ENCODE data around the gene LRRC47.
A peak's percentile ranks its signal among the peaks of the same experiment; 100 is the strongest.

Gene LRRC47

DNA sequence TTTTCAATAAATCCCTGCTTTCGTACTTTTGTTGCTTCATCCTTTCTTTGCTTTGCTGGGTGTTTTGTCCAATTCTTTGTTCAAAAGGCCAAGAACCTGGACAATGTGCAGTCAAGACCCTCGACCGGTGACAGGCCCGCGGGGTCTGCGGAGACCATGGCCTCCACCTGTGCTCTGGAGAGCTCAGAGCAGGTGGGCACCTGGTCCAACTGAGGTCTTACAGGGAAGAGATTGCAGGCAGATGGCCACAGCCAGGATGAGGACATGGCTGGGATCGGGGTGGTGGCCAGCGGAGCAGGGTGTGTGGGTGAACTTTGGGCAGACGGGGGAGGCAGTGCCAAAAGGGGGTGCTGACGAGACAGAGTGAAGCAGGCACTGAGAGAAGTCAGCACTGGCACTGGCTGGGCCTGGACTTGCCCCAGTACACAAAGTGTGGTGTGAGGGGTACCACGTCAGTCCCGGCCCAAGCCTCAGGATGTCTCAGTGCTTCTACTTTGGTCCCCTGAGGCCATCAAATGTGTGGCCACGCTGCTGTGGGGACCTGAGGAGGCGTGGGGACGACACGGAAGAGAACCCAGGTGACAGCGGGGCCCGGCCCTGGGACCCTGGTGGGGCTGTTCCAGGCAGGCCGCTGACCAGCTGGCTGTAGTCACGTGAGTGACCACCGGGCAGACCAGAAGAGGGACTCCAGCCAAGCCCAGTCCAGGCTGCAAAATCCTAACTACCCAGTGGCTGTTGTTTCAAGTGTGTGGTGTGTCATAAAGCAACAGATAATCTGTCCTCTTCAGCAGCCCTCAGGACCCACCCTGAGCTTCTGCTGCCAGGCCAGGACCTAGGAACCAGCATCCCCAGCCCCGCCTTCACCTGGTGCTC is 54.5 kb downstream of the LRRC47 start:
- intact Hi-C loops (cut with DNase I) = no loop called here
- DNase-seq = peak in 1 of 42 donors; percentile 43

DNA sequence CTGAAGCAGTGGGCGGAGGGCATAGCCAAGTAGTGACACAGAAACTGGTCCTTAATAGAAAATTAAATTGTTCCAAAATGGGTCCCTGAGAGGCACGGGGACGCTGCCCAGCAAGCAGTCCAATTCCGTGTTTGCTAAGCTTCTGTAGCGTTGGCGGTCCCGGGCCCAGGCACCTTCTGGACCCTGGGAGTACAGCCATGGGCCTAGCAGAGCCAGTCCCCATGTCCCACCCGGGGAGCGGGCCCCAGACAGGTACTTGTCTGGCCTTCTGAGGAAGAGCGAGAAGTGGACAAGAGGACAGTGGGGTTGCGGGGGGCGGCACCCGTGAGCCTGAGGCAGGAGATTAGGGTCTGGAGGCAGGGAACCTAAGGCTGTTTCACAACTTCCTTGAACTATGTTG is 55.5 kb downstream of the LRRC47 start:
- intact Hi-C loops (cut with DNase I) = no loop called here
- peak in 1 of 42 donors; percentile 41 for DNase-seq

DNA sequence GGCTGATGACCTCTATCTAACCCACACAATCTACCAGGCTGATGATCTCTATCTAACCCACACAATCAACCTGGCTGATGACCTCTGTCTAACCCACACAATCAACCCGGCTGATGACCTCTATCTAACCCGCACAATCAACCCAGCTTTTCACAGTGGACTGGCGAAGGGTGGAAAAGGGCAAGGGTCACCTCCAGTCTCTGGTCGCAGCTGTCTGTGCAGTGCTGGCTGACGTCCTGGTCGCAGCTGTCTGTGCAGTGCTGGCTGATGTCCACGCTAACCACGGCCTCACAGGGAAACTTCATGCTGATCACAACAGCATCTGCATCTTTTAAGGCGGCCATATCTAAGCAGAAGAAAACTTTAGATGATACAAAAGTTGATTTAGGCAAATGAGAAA is 56.3 kb downstream of the LRRC47 start:
- intact Hi-C loops (cut with DNase I) = no loop called here
- DNase-seq = peak in 10 of 42 donors; percentile 37 to 68 (median 51)

DNA sequence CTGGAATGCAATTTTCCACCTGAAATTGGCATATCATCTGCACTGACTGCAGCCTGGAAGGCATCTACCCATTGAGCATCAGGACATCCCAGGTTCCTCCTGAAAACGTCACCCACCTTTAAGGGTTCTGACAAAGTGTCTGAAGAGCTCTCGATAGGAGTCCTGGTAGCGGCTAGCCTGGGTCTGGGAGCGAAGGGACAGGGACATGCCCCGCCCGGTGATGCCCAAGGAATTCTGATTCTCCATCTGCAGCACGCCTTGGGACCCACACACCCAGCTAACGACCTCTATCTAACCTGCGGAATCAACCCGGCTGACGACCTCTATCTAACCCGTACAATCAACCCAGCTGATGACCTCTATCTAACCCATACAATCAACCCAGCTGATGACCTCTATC is 57.4 kb downstream of the LRRC47 start:
- DNase-seq = no peak
- intact Hi-C loops (cut with DNase I) = no loop called here

DNA sequence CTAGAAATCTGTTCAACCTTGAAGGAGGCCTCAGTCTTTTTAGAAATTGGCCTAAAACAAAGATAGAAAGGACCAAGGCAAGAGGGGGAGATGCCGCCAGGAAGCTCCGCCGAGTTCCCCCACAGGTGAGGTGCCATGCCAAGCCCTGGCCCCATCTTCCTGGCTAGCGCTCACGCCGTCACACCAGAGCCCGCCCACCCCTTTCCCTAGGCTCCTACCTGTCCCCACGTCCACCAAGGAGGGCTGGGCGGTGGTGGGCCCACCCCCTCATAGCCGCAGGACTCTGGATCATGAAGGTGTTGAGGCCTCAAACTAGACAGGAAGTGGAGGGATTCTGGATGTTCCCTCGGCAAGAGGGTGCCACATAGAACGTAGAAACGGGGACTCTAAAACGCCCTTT is 59.6 kb downstream of the LRRC47 start:
- no peak for DNase-seq
- intact Hi-C loops (cut with DNase I) = no loop called here

DNA sequence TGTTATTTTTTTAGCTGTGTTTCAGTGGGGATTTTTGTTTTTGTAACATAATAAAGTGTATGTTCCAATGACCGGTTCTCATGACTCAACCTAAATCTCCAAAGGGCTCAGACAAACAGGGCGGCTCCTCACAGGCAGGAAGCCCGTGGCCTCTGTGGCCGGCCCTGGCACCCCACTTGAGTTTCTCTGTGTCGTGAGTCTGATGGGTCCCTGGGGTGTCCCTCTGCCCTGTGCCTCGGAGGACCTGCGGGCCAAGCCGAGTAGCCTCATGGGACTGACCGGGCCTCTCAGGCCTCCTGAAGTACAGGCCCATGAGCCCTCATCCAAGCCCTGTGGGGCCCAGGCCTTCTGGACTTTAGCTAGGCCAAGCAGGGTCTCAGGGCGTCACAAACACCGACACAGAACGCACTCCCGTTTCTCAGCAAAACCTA is 60.2 kb downstream of the LRRC47 start:
- intact Hi-C loops (cut with DNase I) = no loop called here

DNA sequence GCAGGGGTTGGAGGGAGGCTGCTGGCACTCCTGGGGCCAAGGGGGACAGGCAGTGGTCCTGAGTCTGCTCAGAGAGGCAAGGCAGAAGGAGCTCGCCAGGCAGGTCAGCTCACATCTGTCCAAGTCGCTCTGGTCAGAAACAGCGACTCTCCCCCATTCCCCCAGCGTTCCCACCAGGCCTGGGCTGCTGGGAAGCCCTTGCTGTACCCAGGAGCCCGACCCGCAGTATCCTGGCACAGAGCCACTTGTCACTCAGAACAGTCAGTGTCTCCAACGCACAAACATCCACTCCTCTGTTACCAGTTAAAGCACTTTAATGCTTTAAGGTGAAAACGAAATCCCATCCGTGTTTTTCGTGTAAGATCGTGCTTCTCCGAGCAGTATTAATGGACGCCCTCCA is 60.6 kb downstream of the LRRC47 start:
- intact Hi-C loops (cut with DNase I) = no loop called here
- no peak for DNase-seq

More for the DNA sequence above, 60.2 kb downstream of the LRRC47 start:
- DNase-seq = no peak

DNA sequence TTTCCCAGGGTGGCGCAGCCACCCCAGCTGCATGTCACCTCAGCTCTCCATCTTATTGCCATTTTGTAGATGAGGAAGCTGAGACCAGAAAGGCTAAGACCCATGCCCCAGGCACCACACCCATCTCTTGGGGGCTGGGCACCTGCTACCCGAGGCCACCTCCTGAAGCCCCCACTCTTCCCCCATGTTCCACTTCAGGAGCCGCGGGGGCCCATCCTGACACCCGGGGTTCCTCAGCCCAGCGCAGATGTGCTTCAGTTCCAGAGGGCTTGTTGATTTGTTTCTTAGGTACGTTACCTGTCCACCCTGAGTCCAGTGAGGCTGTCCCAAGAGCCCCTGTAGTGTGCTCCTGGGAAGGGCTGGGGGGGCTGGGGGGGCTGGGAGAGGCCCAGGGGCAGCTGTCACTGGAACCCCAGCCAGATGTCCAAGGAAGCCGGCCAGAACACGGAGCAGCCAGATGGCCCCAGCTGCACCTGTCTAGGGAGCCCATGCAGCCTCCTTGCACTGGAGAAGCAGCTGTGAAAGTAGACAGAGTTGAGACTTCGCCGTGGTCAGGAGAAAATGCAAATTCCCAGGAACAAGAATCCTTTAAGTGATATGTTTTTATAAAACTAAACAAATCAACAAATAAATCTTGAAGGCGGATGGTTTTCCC is 61.1 kb downstream of the LRRC47 start:
- DNase-seq = peak in 1 of 42 donors; percentile 14
- intact Hi-C loops (cut with DNase I) = no loop called here

DNA sequence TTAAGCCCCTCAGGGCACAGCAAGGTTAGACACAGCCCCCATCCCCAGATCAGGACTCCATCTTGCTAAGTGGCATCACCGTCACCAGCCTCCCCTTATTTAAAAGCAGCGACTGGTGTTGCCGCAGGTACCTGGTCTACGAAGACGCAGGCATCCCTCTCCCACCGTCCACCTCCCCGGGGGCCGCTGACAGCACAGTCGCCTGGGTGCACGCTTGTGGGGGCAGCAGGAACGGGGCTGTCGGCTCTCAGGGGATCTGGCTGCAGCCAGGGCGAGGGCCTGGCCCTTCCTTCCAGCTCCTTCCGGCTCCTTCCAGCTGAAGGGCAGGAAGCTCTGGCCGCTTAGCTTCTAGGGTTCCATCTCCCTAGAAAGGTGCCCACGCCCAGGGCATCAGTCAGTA is 61.7 kb downstream of the LRRC47 start:
- DNase-seq = no peak
- intact Hi-C loops (cut with DNase I) = no loop called here

DNA sequence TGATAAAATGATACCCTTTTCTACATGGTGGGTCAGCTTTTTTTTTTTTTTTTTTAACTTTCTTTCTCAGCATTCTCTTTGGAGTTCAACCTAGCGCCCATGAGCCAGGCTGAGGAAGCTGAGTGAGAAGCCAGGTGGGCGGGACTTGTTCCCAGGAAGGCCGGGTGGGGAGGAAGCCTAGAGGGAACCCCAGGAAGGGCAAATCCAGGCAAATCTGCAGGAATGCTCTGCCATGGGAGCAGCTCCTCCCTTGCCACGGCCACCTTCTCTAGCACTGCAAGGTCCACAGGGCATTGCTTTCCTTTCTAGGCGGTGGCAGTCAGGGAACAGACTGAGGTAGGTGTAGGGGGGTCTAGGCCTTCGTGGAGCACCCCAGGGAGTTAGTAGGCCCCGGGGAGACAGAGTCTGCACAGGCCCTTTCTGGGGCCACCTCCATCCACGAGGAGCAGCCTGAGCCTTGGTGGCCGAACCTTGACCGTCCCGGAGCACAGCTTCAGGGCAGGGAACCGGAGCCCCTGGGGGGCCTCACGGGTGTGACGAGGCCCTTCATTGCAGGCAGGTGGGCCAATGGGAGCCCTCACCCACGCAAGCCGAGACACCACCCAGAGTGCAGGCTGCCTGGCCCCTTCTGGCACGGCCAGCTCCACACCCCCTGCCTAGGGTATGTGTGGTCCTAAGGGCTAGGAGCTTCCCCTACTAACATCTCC is 62.3 kb downstream of the LRRC47 start:
- peak in 2 of 42 donors; percentile 26 to 36 for DNase-seq
- intact Hi-C loops (cut with DNase I) = no loop called here

DNA sequence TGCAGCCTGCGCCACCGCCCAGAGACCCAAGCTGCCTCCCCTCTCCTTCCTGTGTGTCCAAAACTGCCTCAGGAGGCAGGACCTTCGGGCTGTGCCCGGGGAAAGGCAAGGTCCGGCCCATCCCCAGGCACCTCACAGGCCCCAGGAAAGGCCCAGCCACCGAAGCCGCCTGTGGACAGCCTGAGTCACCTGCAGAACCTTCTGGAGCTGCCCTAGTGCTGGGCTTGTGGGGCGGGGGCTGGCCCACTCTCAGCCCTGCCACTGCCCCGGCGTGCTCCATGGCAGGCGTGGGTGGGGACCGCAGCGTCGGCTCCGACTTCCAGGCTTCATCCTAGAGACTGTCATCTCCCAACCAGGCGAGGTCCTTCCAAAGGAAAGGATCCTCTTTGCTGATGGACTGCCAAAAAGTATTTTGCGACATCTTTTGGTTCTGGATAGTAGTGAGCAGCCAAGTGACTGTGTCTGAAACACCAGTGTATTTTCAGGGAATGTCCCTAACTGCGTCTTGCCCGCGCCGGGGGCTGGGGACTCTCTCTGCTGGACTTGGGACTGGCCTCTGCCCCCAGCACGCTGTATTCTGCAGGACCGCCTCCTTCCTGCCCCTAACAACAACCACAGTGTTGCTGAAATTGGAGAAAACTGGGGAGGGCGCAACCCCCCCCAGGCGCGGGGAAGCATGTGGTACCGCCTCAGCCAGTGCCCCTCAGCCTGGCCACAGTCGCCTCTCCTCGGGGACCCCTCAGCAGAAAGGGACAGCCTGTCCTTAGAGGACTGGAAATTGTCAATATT is 63.0 kb downstream of the LRRC47 start:
- DNase-seq = peak in 1 of 42 donors; percentile 15
- intact Hi-C loops (cut with DNase I) = no loop called here

DNA sequence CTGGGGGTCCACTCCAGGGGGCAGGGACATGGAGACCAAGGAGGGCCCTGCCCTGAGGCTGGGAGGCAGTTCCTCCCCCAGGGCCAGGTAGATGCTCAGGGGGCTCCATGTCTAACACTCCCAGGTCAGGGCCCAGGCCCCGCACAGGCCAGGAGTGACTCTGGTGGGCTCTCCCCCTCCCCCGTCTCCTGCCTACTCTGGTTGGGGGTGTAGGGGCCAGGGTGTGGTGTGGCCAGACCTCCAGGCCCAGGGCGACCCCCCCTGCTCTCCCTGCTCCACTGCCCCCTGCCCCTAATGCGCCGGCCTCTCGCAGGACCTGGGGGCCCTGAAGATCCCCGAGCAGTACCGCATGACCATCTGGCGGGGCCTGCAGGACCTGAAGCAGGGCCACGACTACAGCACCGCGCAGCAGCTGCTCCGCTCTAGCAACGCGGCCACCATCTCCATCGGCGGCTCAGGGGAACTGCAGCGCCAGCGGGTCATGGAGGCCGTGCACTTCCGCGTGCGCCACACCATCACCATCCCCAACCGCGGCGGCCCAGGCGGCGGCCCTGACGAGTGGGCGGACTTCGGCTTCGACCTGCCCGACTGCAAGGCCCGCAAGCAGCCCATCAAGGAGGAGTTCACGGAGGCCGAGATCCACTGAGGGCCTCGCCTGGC is 63.7 kb downstream of the LRRC47 start:
- intact Hi-C loops (cut with DNase I) = no loop called here
- peak in 1 of 42 donors; percentile 15 for DNase-seq

DNA sequence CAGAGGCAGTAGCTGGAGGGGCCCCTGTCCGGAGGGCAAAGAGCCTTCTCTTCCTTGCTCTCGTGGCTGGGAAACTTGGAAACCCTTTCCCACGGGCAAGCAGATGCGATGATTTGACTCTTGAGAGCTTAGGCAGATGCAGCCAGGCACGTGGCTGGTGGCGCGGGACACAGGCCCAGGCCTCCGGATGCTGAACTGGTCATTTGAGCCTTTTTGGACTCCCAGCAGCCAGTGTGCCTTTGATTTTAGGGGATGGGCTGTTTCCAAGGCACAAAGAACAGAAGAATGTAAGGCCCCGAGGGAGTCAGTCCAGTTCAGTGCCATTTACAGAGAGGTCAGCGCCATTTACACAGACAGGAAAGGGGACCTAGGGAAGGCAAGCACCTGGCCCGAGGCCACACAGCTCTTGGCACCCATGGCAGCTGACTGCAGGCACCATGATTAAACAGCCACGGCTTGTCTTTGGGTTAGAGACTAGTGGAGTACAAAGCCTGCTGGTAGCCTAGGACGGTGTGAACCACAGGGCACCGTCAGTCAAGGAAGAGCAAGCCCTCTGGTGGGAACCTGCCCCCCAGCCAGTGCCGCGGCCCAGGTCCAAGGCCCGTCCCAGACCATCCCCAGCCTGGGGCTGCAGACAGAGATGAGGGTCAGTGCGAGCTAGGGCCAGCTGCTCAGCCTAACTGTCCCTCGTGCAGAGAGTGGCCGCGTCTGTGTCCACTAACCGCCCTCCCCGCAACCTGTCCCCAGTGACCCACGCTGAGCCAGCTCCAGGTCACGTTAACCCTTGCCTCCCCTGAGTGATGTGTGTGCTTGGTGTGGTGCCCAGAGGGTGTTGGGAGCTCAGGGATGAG is 64.5 kb downstream of the LRRC47 start:
- intact Hi-C loops (cut with DNase I) = no loop called here
- peak in 35 of 42 donors; percentile 29 to 80 (median 53) for DNase-seq

DNA sequence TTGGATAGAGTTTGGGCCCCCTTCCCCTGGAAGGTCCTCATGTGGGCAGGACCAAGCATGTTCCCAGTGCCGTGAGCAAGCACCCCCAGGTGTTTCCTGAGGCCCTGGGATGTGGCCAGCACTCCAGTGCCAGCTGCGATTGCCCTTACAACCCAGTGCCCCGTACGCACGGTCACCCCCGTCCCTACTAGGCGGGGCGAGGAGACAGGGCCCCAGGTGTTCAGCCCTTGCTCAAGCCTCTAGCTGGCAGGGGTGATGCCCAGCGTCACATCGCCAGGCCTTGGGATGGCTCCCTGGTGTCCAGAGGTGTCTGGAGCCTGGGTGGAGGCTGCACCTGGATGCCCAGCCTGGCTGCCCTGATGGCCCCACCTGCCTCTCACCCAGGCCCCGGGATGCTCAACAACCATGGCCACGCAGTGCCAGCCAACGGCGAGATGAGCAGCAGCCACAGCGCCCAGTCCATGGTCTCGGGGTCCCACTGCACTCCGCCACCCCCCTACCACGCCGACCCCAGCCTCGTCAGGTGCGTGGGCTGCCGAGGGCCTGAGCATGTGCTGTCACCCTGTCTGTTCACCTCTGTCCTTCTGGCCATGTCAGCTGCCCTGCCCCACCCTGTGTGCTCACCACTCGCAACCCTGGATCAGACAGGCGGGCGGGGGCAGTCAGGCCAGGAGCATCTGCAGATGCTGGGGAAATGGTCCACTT is 65.6 kb downstream of the LRRC47 start:
- DNase-seq = no peak
- intact Hi-C loops (cut with DNase I) = no loop called here

DNA sequence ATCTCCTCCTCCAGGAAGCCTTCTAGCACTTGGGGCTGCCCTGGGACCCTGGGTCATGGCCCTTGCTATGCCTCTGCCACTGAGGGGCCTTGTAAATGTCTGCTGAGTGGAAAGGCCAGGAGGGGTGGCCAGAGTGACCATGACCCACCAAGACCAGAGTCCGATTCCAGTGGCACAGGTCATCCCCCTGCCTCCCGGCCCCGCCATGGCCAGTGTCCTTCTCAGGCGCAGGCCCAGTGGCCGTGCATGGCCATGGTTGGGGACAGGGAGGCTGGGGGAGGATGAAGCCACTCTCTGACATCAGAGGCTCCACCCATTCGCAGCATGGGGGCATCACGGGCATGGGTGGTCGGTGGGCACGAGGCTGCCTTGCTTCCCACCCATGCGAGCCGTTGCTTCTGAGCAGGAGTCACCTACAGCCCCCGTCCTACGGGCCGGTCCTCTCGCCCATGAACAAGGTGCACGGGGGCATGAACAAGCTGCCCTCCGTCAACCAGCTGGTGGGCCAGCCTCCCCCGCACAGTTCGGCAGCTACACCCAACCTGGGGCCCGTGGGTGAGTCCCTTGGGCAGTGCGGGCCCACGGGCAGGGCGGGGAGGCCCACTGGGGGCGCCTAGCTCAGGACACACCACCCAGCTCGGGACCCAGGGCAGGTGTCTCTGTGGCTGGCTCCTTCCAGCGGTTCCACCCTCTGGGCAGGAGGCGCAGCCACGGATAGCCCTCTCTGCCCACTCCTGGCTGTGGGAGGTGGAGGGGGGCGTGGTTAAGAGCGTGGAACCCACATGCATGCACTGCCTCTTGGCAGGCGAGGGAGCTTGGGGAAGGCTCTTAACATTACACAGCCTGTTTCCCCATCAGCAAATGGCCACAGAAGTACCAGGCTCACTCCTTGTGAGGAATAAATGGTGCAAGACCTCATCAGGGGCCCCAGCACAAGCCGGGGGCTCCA is 66.4 kb downstream of the LRRC47 start:
- DNase-seq = no peak
- intact Hi-C loops (cut with DNase I) = loop anchor here (10.0 kb wide), 1 partner anchor 85 kb away; no protein-coding TSS in a partner anchor
